Measurements from ENCODE around the gene PPIL4. TPM values are rescaled to one million over a fixed set of nuclear protein-coding genes. Genes with fewer than 3 reads are reported as not detected.

PPIL4 gene
- total and polyA plus RNA-seq, 10 of the 15 experiments (the other 5 are each of a cell fraction or from before 2014, with no cell fraction given), result 8.0 to 28.4 (median 24.3) TPM

DNA sequence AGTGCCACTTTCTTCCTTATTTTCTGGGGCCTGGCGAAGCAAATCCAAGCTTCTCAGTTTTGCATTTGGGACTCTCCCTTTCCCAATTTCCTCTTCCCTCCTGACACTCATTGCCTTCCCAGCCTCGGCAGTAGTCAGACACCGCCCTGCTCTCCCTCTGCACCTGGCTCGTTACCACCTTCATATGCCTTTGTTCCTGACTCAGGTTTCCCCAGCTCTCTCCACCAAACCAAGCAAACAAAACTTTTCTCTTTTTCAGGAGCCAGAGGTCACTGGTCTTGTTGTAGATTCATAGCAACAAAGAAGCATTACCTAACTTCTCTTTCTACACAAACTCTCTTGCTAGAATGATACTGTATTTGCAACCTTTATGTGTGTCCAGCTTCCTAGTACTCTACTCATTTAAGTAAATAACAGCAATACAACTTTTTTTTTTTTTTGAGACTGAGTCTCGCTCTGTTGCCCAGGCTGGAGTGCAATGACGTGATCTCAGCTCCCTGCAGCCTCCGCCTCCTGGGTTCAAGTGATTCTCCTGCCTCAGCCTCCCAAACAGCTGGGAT, 52.0 kb downstream of the PPIL4 start (continued):
- no peak for TF ChIP-seq PRDM15 (CRISPR knock-in tag; IDR thresholded peaks at IDR 0.05)
- TF ChIP-seq JUNB (IDR thresholded peaks at IDR 0.05), result no peak
- TF ChIP-seq, protein P1, sequence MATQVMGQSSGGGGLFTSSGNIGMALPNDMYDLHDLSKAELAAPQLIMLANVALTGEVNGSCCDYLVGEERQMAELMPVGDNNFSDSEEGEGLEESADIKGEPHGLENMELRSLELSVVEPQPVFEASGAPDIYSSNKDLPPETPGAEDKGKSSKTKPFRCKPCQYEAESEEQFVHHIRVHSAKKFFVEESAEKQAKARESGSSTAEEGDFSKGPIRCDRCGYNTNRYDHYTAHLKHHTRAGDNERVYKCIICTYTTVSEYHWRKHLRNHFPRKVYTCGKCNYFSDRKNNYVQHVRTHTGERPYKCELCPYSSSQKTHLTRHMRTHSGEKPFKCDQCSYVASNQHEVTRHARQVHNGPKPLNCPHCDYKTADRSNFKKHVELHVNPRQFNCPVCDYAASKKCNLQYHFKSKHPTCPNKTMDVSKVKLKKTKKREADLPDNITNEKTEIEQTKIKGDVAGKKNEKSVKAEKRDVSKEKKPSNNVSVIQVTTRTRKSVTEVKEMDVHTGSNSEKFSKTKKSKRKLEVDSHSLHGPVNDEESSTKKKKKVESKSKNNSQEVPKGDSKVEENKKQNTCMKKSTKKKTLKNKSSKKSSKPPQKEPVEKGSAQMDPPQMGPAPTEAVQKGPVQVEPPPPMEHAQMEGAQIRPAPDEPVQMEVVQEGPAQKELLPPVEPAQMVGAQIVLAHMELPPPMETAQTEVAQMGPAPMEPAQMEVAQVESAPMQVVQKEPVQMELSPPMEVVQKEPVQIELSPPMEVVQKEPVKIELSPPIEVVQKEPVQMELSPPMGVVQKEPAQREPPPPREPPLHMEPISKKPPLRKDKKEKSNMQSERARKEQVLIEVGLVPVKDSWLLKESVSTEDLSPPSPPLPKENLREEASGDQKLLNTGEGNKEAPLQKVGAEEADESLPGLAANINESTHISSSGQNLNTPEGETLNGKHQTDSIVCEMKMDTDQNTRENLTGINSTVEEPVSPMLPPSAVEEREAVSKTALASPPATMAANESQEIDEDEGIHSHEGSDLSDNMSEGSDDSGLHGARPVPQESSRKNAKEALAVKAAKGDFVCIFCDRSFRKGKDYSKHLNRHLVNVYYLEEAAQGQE (IDR thresholded peaks at IDR 0.05; ENCODE audit: low read depth, low read length), result no peak
- no peak for TF ChIP-seq CHD1 (IDR thresholded peaks at IDR 0.05; ENCODE audit: low read depth, low read length)
